ENCODE data around the gene MANBA. TPM values are rescaled to one million over a fixed set of nuclear protein-coding genes. Genes with fewer than 3 reads are reported as not detected.

The MANBA gene
- polyA plus RNA-seq, 2 of the 4 experiments (the other 2 are of a cell fraction) = 9.3 to 10.4 TPM

DNA sequence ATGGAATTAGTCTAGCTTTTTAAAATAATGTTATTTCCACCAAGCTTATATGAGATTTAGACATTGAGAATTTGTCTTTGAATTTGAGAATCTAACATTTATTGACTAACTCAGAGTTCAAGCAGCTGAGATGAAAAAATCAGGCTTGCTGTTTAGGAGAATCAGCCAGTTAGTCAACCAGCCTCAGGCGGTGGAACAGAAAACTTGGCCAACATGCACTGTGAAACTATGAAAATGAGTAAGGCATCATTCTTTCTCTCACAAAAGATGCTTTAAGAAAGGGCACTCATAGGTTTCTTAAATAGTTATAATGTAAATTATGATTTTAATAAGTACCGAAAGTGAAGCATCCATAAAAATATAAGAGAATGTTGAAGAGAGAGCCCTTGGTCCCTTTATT, 175.4 kb downstream of the MANBA start:
- Histone ChIP-seq H3K27ac (no peak overlapping the region), H3K4me3 (no peak overlapping the region), H3K4me2 (no peak overlapping the region), H3K4me1 (no peaks in the 10 kb centered on the region), H3K9me3 (no peaks in the 10 kb centered on the region)
- 89% methylated on average over 2 of the region's 2 CpGs for WGBS (ENCODE audit: missing lambda C conversion rate)
- CTCF ChIA-PET = no interaction called here
- DNase-seq (ENCODE audit: low read depth in 1 of 2, low spot score in 1 of 2) (no peak), ATAC-seq (no peak), FAIRE-seq (no peak)
- TF ChIP-seq FOXS1 (CRISPR knock-in tag; IDR thresholded peaks at IDR 0.05) (no peak), RARB (CRISPR knock-in tag; IDR thresholded peaks at IDR 0.05) (no peak), RAD21 (conservative IDR thresholded peaks at IDR 0.05 in 1 of 2, IDR thresholded peaks at IDR 0.05 in 1 of 2) (no peak), CBX8 (IDR thresholded peaks at IDR 0.05) (no peak), PHF8 (IDR thresholded peaks at IDR 0.05; ENCODE audit: borderline replicate concordance, low read depth) (no peak), CEBPB (IDR thresholded peaks at IDR 0.05) (no peak), MYC (IDR thresholded peaks at IDR 0.05; ENCODE audit: borderline replicate concordance, low read length) (no peak), ZC3H11A (IDR thresholded peaks at IDR 0.05) (no peak), EHF (CRISPR knock-in tag; IDR thresholded peaks at IDR 0.05) (no peak), EHMT2 (IDR thresholded peaks at IDR 0.05; ENCODE audit: low read depth) (no peak), FOSL2 (IDR thresholded peaks at IDR 0.05) (no peak), FOSL2 (CRISPR knock-in tag; IDR thresholded peaks at IDR 0.05) (no peak), NPAS2 (CRISPR knock-in tag; IDR thresholded peaks at IDR 0.05; ENCODE audit: borderline replicate concordance) (no peak)
- TF ChIP-seq, protein P1, sequence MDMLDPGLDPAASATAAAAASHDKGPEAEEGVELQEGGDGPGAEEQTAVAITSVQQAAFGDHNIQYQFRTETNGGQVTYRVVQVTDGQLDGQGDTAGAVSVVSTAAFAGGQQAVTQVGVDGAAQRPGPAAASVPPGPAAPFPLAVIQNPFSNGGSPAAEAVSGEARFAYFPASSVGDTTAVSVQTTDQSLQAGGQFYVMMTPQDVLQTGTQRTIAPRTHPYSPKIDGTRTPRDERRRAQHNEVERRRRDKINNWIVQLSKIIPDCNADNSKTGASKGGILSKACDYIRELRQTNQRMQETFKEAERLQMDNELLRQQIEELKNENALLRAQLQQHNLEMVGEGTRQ (IDR thresholded peaks at IDR 0.05) = no peak
- TF ChIP-seq, protein P2, sequence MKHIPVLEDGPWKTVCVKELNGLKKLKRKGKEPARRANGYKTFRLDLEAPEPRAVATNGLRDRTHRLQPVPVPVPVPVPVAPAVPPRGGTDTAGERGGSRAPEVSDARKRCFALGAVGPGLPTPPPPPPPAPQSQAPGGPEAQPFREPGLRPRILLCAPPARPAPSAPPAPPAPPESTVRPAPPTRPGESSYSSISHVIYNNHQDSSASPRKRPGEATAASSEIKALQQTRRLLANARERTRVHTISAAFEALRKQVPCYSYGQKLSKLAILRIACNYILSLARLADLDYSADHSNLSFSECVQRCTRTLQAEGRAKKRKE (CRISPR knock-in tag; IDR thresholded peaks at IDR 0.05; ENCODE audit: low read depth) = no peak
- TF ChIP-seq, protein P3, sequence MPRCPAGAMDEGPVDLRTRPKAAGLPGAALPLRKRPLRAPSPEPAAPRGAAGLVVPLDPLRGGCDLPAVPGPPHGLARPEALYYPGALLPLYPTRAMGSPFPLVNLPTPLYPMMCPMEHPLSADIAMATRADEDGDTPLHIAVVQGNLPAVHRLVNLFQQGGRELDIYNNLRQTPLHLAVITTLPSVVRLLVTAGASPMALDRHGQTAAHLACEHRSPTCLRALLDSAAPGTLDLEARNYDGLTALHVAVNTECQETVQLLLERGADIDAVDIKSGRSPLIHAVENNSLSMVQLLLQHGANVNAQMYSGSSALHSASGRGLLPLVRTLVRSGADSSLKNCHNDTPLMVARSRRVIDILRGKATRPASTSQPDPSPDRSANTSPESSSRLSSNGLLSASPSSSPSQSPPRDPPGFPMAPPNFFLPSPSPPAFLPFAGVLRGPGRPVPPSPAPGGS (IDR thresholded peaks at IDR 0.05) = no peak
- TF ChIP-seq, protein P4, sequence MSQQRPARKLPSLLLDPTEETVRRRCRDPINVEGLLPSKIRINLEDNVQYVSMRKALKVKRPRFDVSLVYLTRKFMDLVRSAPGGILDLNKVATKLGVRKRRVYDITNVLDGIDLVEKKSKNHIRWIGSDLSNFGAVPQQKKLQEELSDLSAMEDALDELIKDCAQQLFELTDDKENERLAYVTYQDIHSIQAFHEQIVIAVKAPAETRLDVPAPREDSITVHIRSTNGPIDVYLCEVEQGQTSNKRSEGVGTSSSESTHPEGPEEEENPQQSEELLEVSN (IDR thresholded peaks at IDR 0.05; ENCODE audit: borderline replicate concordance, low read depth) = no peak
- TF ChIP-seq, protein P5, sequence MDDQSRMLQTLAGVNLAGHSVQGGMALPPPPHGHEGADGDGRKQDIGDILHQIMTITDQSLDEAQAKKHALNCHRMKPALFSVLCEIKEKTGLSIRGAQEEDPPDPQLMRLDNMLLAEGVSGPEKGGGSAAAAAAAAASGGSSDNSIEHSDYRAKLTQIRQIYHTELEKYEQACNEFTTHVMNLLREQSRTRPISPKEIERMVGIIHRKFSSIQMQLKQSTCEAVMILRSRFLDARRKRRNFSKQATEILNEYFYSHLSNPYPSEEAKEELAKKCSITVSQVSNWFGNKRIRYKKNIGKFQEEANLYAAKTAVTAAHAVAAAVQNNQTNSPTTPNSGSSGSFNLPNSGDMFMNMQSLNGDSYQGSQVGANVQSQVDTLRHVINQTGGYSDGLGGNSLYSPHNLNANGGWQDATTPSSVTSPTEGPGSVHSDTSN (IDR thresholded peaks at IDR 0.05) = no peak
- POLR2A ChIA-PET = no interaction called here

DNA sequence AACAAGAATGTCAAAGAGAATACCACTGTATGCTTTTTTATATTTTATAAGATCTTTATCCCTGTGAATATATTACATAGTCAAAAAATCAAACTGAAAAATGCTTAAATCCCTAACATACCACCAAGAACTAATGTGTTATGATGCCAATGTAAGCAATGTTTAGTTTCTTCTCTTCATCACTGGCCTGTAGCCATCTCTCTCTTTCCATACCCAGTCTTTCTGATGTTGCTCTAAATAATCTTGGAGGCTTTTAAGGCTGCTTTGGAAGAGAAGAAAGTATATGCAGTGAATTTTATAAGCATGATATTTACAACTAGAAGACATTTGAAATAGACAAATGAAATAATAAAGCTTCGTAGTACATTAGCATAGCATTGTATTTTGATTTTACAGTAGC, 176.7 kb downstream of the MANBA start:
- Histone ChIP-seq H3K9me3 (no peaks in the 10 kb centered on the region), H3K4me3 (no peak overlapping the region), H3K4me1 (no peaks in the 10 kb centered on the region), H3K27ac (no peak overlapping the region), H3K4me2 (no peak overlapping the region)
- CTCF ChIA-PET = no interaction called here
- no peak for TF ChIP-seq RNF2 (IDR thresholded peaks at IDR 0.05; ENCODE audit: borderline replicate concordance, low read depth)
- no peak for TF ChIP-seq RAD21 (conservative IDR thresholded peaks at IDR 0.05 in 1 of 2, IDR thresholded peaks at IDR 0.05 in 1 of 2)
- no peak for TF ChIP-seq CBX8 (IDR thresholded peaks at IDR 0.05)
- TF ChIP-seq ZSCAN20 (CRISPR knock-in tag; IDR thresholded peaks at IDR 0.05) = no peak
- TF ChIP-seq, protein P3 (IDR thresholded peaks at IDR 0.05) = no peak
- TF ChIP-seq POLR2A (IDR thresholded peaks at IDR 0.05; ENCODE audit: low read length) = no peak
- no peak for TF ChIP-seq EP300 (IDR thresholded peaks at IDR 0.05)
- TF ChIP-seq HOXB5 (CRISPR knock-in tag; IDR thresholded peaks at IDR 0.05) = no peak
- TF ChIP-seq GATA3 (IDR thresholded peaks at IDR 0.05; ENCODE audit: borderline replicate concordance) = no peak
- TF ChIP-seq, protein P1 (IDR thresholded peaks at IDR 0.05) = no peak
- TF ChIP-seq HEYL (CRISPR knock-in tag; IDR thresholded peaks at IDR 0.05) = no peak
- no peak for TF ChIP-seq MYC (IDR thresholded peaks at IDR 0.05; ENCODE audit: borderline replicate concordance, low read length)
- TF ChIP-seq CBX2 (IDR thresholded peaks at IDR 0.05; ENCODE audit: borderline replicate concordance, low read depth) = no peak
- TF ChIP-seq, protein P6, sequence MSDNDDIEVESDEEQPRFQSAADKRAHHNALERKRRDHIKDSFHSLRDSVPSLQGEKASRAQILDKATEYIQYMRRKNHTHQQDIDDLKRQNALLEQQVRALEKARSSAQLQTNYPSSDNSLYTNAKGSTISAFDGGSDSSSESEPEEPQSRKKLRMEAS (IDR thresholded peaks at IDR 0.05) = no peak
- no peak for TF ChIP-seq HOXA7 (CRISPR knock-in tag; IDR thresholded peaks at IDR 0.05)
- no peak for TF ChIP-seq MAZ (IDR thresholded peaks at IDR 0.05; ENCODE audit: borderline replicate concordance, low read depth, low read length)
- TF ChIP-seq BHLHE40 (IDR thresholded peaks at IDR 0.05; ENCODE audit: low read depth, low read length) = no peak
- TF ChIP-seq, protein P7, sequence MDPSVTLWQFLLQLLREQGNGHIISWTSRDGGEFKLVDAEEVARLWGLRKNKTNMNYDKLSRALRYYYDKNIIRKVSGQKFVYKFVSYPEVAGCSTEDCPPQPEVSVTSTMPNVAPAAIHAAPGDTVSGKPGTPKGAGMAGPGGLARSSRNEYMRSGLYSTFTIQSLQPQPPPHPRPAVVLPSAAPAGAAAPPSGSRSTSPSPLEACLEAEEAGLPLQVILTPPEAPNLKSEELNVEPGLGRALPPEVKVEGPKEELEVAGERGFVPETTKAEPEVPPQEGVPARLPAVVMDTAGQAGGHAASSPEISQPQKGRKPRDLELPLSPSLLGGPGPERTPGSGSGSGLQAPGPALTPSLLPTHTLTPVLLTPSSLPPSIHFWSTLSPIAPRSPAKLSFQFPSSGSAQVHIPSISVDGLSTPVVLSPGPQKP (IDR thresholded peaks at IDR 0.05; ENCODE audit: low read depth, low read length) = no peak
- POLR2A ChIA-PET = no interaction called here
- no peak for DNase-seq (ENCODE audit: low read depth in 1 of 2, low spot score in 1 of 2)
- FAIRE-seq = no peak
- no peak for ATAC-seq
- 86% methylated on average over 1 of the region's 1 CpG for WGBS (ENCODE audit: missing lambda C conversion rate)

Measured in A549 (cell line).